SK-N-SH (cell line): ENCODE results near the gene KRTAP4-9. TPM values are rescaled to one million over a fixed set of nuclear protein-coding genes. Genes with fewer than 3 reads are reported as not detected.

Experiments used
- CTCF ChIA-PET: fragments of 300-600, 350-600 bp; formaldehyde crosslinking; extraction: SDS; loops from one replicate; lab custom pipeline; 2021; lab: Yijun Ruan, JAX
- POLR2A ChIA-PET: fragments of 350-600 bp; sonication (Branson Sonifier 250); formaldehyde crosslinking; extraction: SDS; loops from one replicate; lab custom pipeline; 2020; ENCODE audit warnings: antibody characterized with exemption, inconsistent platforms; lab: Yijun Ruan, JAX
- DNase-seq: peaks from one replicate; pipeline ENCODE4 v3.0.0; 2012
- H2AFZ ChIP-seq: fragments of 200-600 bp; sonication (generic); 2 replicates; pipeline ENCODE4 v1.8.1; 2016; ENCODE audit warnings: antibody characterized with exemption, mild to moderate bottlenecking, low read depth
- H3F3A ChIP-seq: fragments of 200-600 bp; sonication (generic); replicated peaks from 2 replicates; pipeline ENCODE3; 2016; ENCODE audit warnings: antibody characterized with exemption, mild to moderate bottlenecking; ENCODE audit not compliant: insufficient read depth
- H3K27ac ChIP-seq, 2 experiments: fragments of 200-500 bp in 1 of 2; fragments of 200-600 bp in 1 of 2; sonication (Bioruptor generic) in 1 of 2; sonication (generic), shearing (Covaris generic) in 1 of 2; 2 replicates each; pipeline versions ENCODE4 v1.5.1 to v1.6.1; 2014 to 2016; ENCODE audit warnings: low read depth in 2 of 2, inconsistent platforms in 1 of 2, low read length in 1 of 2, mild to moderate bottlenecking in 1 of 2, mixed read lengths in 1 of 2
- H3K27me3 ChIP-seq: fragments of 200-600 bp; sonication (generic), shearing (Covaris generic); 2 replicates; pipeline ENCODE4 v1.6.1; 2016; ENCODE audit warnings: mixed run types; ENCODE audit not compliant: insufficient read depth
- H3K36me3 ChIP-seq, 2 experiments: fragments of 200-500 bp in 1 of 2; fragments of 200-600 bp in 1 of 2; sonication (Bioruptor generic) in 1 of 2; sonication (generic) in 1 of 2; replicated peaks in 1 of 2; 2 replicates each; pipeline versions ENCODE3 to v1.5.1; 2014 to 2016; ENCODE audit warnings: low read length in 1 of 2, mild to moderate bottlenecking in 1 of 2; ENCODE audit not compliant: insufficient read depth in 2 of 2, control insufficient read depth in 1 of 2
- H3K4me1 ChIP-seq, 2 experiments: fragments of 200-500 bp in 1 of 2; fragments of 200-600 bp in 1 of 2; sonication (Bioruptor generic) in 1 of 2; sonication (generic), shearing (Covaris generic) in 1 of 2; 2 replicates each; pipeline versions ENCODE4 v1.5.1 to v1.6.1; 2014 to 2016; ENCODE audit warnings: low read depth in 1 of 2, low read length in 1 of 2, mixed run types in 1 of 2; ENCODE audit not compliant: insufficient read depth in 2 of 2, control insufficient read depth in 1 of 2
- H3K4me2 ChIP-seq: fragments of 200-600 bp; sonication (generic), shearing (Covaris generic); 2 replicates; pipeline ENCODE4 v1.6.1; 2017; ENCODE audit warnings: mixed run types
- H3K4me3 ChIP-seq, 2 experiments: fragments of 200-500 bp in 1 of 2; fragments of 200-600 bp in 1 of 2; sonication (Bioruptor generic) in 1 of 2; sonication (generic), shearing (Covaris generic) in 1 of 2; 2 replicates each; pipeline versions ENCODE4 v1.5.1 to v1.8.1; 2014 to 2016; ENCODE audit warnings: low read depth in 2 of 2, inconsistent platforms in 1 of 2, low read length in 1 of 2, mild to moderate bottlenecking in 1 of 2, mixed read lengths in 1 of 2, moderate library complexity in 1 of 2
- H3K79me2 ChIP-seq: fragments of 200-600 bp; sonication (generic); 2 replicates; pipeline ENCODE4 v1.8.1; 2017; ENCODE audit warnings: mild to moderate bottlenecking; ENCODE audit not compliant: insufficient read depth
- H3K9ac ChIP-seq: fragments of 200-600 bp; sonication (generic); 2 replicates; pipeline ENCODE4 v1.6.1; 2017; ENCODE audit warnings: mixed run types
- H3K9me2 ChIP-seq: fragments of 200-600 bp; sonication (generic); 2 replicates; pipeline ENCODE4 v1.6.1; 2017; ENCODE audit warnings: mixed run types
- H3K9me3 ChIP-seq: fragments of 200-600 bp; sonication (generic); 2 replicates; pipeline ENCODE4 v1.6.1; 2017; ENCODE audit warnings: mixed run types, mild to moderate bottlenecking, moderate library complexity
- H4K20me1 ChIP-seq: fragments of 200-600 bp; sonication (generic); 2 replicates; pipeline ENCODE4 v1.6.1; 2017; ENCODE audit warnings: mild to moderate bottlenecking, mixed run types; ENCODE audit not compliant: insufficient read depth
- CHD2 ChIP-seq: fragments of 150-350 bp; IDR thresholded peaks from 2 replicates; pipeline ENCODE4 v1.6.1; 2018; ENCODE audit warnings: low read length; ENCODE audit not compliant: partially characterized antibody
- ELF1 ChIP-seq: IDR thresholded peaks from 2 replicates; pipeline ENCODE4 v1.4.0; 2012
- EP300 ChIP-seq, 2 experiments: IDR thresholded peaks; 2 replicates each; pipeline versions ENCODE4 v1.4.0 to v1.6.1; 2012; ENCODE audit warnings: borderline replicate concordance in 1 of 2, low read depth in 1 of 2, low read length in 1 of 2
- FOSL2 ChIP-seq: IDR thresholded peaks from 2 replicates; pipeline ENCODE4 v1.4.0; 2012; ENCODE audit warnings: low read depth, mild to moderate bottlenecking, moderate library complexity, borderline replicate concordance
- GABPA ChIP-seq: IDR thresholded peaks from 2 replicates; pipeline ENCODE4 v1.4.0; 2012; ENCODE audit warnings: low read depth, mild to moderate bottlenecking
- GATA2 ChIP-seq: sonication (generic); formaldehyde crosslinking; IDR thresholded peaks from 2 replicates; pipeline ENCODE4 v1.5.0; 2020; ENCODE audit warnings: mild to moderate bottlenecking, missing genetic modification reagents
- JUND ChIP-seq: IDR thresholded peaks from 2 replicates; pipeline ENCODE4 v1.4.0; 2012
- MAX ChIP-seq: IDR thresholded peaks from 2 replicates; pipeline ENCODE4 v1.4.0; 2012; ENCODE audit warnings: low read depth
- MXI1 ChIP-seq: IDR thresholded peaks from 2 replicates; pipeline ENCODE4 v1.6.1; 2012; ENCODE audit warnings: mild to moderate bottlenecking, low read depth, low read length, improper control_type of control experiment
- NFIC ChIP-seq: IDR thresholded peaks from 2 replicates; pipeline ENCODE4 v1.4.0; 2012; ENCODE audit warnings: borderline replicate concordance
- POLR2AphosphoS5 ChIP-seq: IDR thresholded peaks from 2 replicates; pipeline ENCODE4 v1.6.1; 2012; ENCODE audit warnings: low read depth, low read length
- REST ChIP-seq: IDR thresholded peaks from 2 replicates; pipeline ENCODE4 v1.6.1; 2012; ENCODE audit warnings: mild to moderate bottlenecking, low read depth, low read length, moderate library complexity
- RXRA ChIP-seq: IDR thresholded peaks from 2 replicates; pipeline ENCODE4 v1.4.0; 2012; ENCODE audit warnings: low read depth, mild to moderate bottlenecking, borderline replicate concordance
- TAF1 ChIP-seq: IDR thresholded peaks from 2 replicates; pipeline ENCODE4 v1.6.1; 2012; ENCODE audit warnings: low read depth, mild to moderate bottlenecking, low read length, moderate library complexity, borderline replicate concordance
- TCF12 ChIP-seq: IDR thresholded peaks from 2 replicates; pipeline ENCODE4 v1.4.0; 2012
- TEAD4 ChIP-seq: IDR thresholded peaks from 2 replicates; pipeline ENCODE4 v1.4.0; 2012; ENCODE audit warnings: mild to moderate bottlenecking, borderline replicate concordance; ENCODE audit not compliant: insufficient read depth
- YY1 ChIP-seq: IDR thresholded peaks from 2 replicates; pipeline ENCODE4 v1.4.0; 2012; ENCODE audit warnings: low read depth, mild to moderate bottlenecking
- WGBS: methylation state at CpG from one replicate; pipeline ENCODE4 v1.1.6; 2017; ENCODE audit warnings: low lambda C conversion rate; 5-methylcytosine and 5-hydroxymethylcytosine counted together
- polyA plus RNA-seq, 3 experiments: library from polyadenylated mRNA; depleted of rRNA; stranded (reverse); fragments of >200 nt; gene quantifications; 2 replicates each; pipeline ENCODE4 v1.2.3, GENCODE V29; 2012
- TF ChIP-seq, protein P1 (sequence below): IDR thresholded peaks from 2 replicates; pipeline ENCODE4; 2012

The KRTAP4-9 gene
- polyA plus RNA-seq, 1 of the 3 experiments (the other 2 are of a cell fraction): not detected

GRCh38 chr17:41060052-41060604 lies 45.1 kb upstream of the KRTAP4-9 start, which contains the start of gene KRTAP2-3:
Gene KRTAP2-3 (minus strand): TSS chr17:41060114. CDS start chr17:41060050, 64 bp downstream.
- POLR2A ChIA-PET: no interaction called here
- DNase-seq: no peak

More at GRCh38 chr17:41060052-41060604, 45.1 kb upstream of the KRTAP4-9 start, which contains the start of gene KRTAP2-3:
- H3K27ac ChIP-seq: peak within 1 kb of the TSS in 1 of 2 experiments; percentile 62; a peak in 3 of 4 replicates
- CTCF ChIA-PET: no interaction called here
- H3K79me2 ChIP-seq: no peaks in the 10 kb centered on the region
- WGBS: 17% methylated on average over 6 of the region's 6 CpGs
- H3K9me2 ChIP-seq: no peaks in the 10 kb centered on the region
- no peaks in the 10 kb centered on the region for H4K20me1 ChIP-seq
- no peak within 1 kb of the TSS for H3K4me3 ChIP-seq
- peaks cover 0 to 22% of the 10 kb centered on the region in 2 experiments; a peak in 2 of 4 replicates for H3K4me1 ChIP-seq
- TF ChIP-seq, protein P1, sequence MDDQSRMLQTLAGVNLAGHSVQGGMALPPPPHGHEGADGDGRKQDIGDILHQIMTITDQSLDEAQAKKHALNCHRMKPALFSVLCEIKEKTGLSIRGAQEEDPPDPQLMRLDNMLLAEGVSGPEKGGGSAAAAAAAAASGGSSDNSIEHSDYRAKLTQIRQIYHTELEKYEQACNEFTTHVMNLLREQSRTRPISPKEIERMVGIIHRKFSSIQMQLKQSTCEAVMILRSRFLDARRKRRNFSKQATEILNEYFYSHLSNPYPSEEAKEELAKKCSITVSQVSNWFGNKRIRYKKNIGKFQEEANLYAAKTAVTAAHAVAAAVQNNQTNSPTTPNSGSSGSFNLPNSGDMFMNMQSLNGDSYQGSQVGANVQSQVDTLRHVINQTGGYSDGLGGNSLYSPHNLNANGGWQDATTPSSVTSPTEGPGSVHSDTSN: peak; percentile 81
- TF ChIP-seq CHD2 (no peak), TCF12 (peak; percentile 87), YY1 (peak; percentile 58; the same call in 1 of the 2 replicates), EP300 (IDR thresholded peaks at IDR 0.05; ENCODE audit: borderline replicate concordance in 1 of 2, low read depth in 1 of 2, low read length in 1 of 2) (peak in 1 of 2 experiments; percentile 76; a peak in 2 of 4 replicates), GABPA (no peak), JUND (peak; percentile 93), TEAD4 (peak; percentile 94), NFIC (peak; percentile 52; the same call in 1 of the 2 replicates), ELF1 (no peak), FOSL2 (peak; percentile 95), GATA2 (no peak), MAX (peak; percentile 91), POLR2AphosphoS5 (peak; percentile 27; the same call in 1 of the 2 replicates), MXI1 (no peak), REST (no peak), RXRA (peak; percentile 13; the same call in 1 of the 2 replicates), TAF1 (no peak; the same call in 1 of the 2 replicates)
- H3K36me3 ChIP-seq: no peaks in the 10 kb centered on the region
- H2AFZ ChIP-seq: no peak within 1 kb of the TSS
- H3K27me3 ChIP-seq: no peaks in the 10 kb centered on the region
- peaks cover 30% of the 10 kb centered on the region for H3F3A ChIP-seq
- no peaks in the 10 kb centered on the region for H3K9me3 ChIP-seq
- H3K4me2 ChIP-seq: peak within 1 kb of the TSS; percentile 51
- H3K9ac ChIP-seq: no peak within 1 kb of the TSS
